Effector CD4-positive, alpha-beta T cell (primary cell): ENCODE data around the gene EVC.

Experiments
- DNase-seq: peaks from one replicate; pipeline ENCODE4 v3.0.0-alpha.2; 2020

Gene EVC

GRCh38 chr4:5732158-5732557 lies 21.2 kb downstream of the EVC start:
- DNase-seq: no peak

- no peak for DNase-seq
These were observed 23.9 kb downstream of the EVC start for GRCh38 chr4:5734853-5735252.

- no peak for DNase-seq
These were observed 24.5 kb downstream of the EVC start for GRCh38 chr4:5735463-5735862.

- no peak for DNase-seq
These were observed 27.1 kb downstream of the EVC start for GRCh38 chr4:5738061-5738460.

- no peak for DNase-seq
These were observed 31.4 kb downstream of the EVC start for GRCh38 chr4:5742388-5742787.

GRCh38 chr4:5742968-5743367 lies 32.0 kb downstream of the EVC start:
- no peak for DNase-seq

GRCh38 chr4:5746250-5746649 lies 35.2 kb downstream of the EVC start:
- no peak for DNase-seq

GRCh38 chr4:5746829-5747737 lies 36.1 kb downstream of the EVC start:
- no peak for DNase-seq

- DNase-seq: no peak
These were observed 36.9 kb downstream of the EVC start for GRCh38 chr4:5747738-5748375.

- DNase-seq: no peak
These were observed 38.6 kb downstream of the EVC start for GRCh38 chr4:5749568-5749967.

- no peak for DNase-seq
These were observed 39.3 kb downstream of the EVC start for GRCh38 chr4:5750052-5750945.

GRCh38 chr4:5750946-5751665 lies 40.1 kb downstream of the EVC start:
- no peak for DNase-seq

GRCh38 chr4:5751666-5752375 lies 40.8 kb downstream of the EVC start:
- no peak for DNase-seq

GRCh38 chr4:5752376-5753184 lies 41.6 kb downstream of the EVC start:
- DNase-seq: no peak

GRCh38 chr4:5753366-5753765 lies 42.4 kb downstream of the EVC start:
- no peak for DNase-seq

GRCh38 chr4:5753766-5754528 lies 42.9 kb downstream of the EVC start:
- DNase-seq: no peak

- no peak for DNase-seq
These were observed 43.5 kb downstream of the EVC start for GRCh38 chr4:5754529-5754881.

GRCh38 chr4:5755161-5755560 lies 44.2 kb downstream of the EVC start:
- DNase-seq: no peak

- DNase-seq: no peak
These were observed 44.7 kb downstream of the EVC start for GRCh38 chr4:5755679-5756078.

GRCh38 chr4:5756271-5756670 lies 45.3 kb downstream of the EVC start:
- DNase-seq: no peak
